Measurements from ENCODE around the gene NAA20.

The NAA20 gene

DNA sequence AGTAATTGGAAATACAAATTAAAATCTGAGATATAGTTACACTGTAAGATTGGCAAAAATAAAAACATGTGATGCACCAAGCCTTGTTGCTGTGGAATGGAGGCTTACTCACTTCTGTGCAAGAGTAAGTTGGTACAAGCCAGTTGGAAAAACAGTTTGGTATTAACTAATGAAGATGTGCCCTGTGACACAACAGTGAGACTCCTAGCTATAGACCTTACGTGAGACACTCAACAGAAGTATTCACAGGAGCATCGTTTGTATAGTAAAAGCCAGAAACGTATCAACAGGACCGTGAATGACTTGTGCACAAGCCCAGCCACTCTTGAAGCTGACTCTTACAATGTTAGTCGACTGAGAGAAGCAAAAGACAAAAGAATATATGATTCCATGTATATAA lies 14.6 kb downstream of the NAA20 start:
- no peak overlapping the region for H3K4me3 ChIP-seq (replicated peaks; ENCODE audit: insufficient read depth, low read length)
- DNase-seq (ENCODE audit: low read depth in 1 of 2, low spot score in 1 of 2), result no peak
- H3K27me3 ChIP-seq (ENCODE audit: insufficient read depth, poor library complexity, severe bottlenecking), result no peaks in the 10 kb centered on the region
- TF ChIP-seq REST (IDR thresholded peaks at IDR 0.05; ENCODE audit: insufficient replicate concordance, low read depth) (no peak), POLR2AphosphoS5 (IDR thresholded peaks at IDR 0.05; ENCODE audit: low read depth) (no peak), GABPA (IDR thresholded peaks at IDR 0.05; ENCODE audit: low read depth) (no peak), SPI1 (IDR thresholded peaks at IDR 0.05; ENCODE audit: borderline replicate concordance, low read depth) (no peak)
- TF ChIP-seq, protein P1, sequence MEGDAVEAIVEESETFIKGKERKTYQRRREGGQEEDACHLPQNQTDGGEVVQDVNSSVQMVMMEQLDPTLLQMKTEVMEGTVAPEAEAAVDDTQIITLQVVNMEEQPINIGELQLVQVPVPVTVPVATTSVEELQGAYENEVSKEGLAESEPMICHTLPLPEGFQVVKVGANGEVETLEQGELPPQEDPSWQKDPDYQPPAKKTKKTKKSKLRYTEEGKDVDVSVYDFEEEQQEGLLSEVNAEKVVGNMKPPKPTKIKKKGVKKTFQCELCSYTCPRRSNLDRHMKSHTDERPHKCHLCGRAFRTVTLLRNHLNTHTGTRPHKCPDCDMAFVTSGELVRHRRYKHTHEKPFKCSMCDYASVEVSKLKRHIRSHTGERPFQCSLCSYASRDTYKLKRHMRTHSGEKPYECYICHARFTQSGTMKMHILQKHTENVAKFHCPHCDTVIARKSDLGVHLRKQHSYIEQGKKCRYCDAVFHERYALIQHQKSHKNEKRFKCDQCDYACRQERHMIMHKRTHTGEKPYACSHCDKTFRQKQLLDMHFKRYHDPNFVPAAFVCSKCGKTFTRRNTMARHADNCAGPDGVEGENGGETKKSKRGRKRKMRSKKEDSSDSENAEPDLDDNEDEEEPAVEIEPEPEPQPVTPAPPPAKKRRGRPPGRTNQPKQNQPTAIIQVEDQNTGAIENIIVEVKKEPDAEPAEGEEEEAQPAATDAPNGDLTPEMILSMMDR (IDR thresholded peaks at IDR 0.05; ENCODE audit: insufficient read depth, low read length), result no peak
- no peak overlapping the region for H3K27ac ChIP-seq (replicated peaks)

DNA sequence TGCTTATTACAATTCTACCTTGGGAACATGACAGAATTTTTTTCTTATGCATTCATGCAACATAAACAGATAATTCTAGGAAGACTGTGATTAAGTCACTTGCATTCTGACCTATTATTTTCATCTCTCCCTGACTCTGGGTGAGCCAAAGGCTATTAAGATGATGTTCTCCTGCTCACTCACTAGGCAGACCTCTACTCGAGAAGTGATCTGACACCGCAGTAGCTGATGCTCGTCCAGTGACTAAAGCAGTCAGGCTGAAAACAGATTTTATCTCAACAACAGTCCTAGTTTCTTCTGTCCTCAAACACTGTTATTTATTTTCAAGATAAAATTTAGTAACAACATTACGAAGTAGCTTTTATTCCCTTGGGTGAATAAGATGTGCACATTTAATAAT lies 17.3 kb downstream of the NAA20 start:
- no peak for DNase-seq (ENCODE audit: low read depth in 1 of 2, low spot score in 1 of 2)
- Histone ChIP-seq H3K4me3 (replicated peaks; ENCODE audit: insufficient read depth, low read length) (no peak overlapping the region), H3K27ac (replicated peaks) (no peak overlapping the region), H3K27me3 (ENCODE audit: insufficient read depth, poor library complexity, severe bottlenecking) (no peaks in the 10 kb centered on the region)
- TF ChIP-seq GABPA (IDR thresholded peaks at IDR 0.05; ENCODE audit: low read depth) (no peak), SPI1 (IDR thresholded peaks at IDR 0.05; ENCODE audit: borderline replicate concordance, low read depth) (no peak), POLR2AphosphoS5 (IDR thresholded peaks at IDR 0.05; ENCODE audit: low read depth) (no peak), REST (IDR thresholded peaks at IDR 0.05; ENCODE audit: insufficient replicate concordance, low read depth) (no peak)
- TF ChIP-seq, protein P1 (IDR thresholded peaks at IDR 0.05; ENCODE audit: insufficient read depth, low read length), result no peak

DNA sequence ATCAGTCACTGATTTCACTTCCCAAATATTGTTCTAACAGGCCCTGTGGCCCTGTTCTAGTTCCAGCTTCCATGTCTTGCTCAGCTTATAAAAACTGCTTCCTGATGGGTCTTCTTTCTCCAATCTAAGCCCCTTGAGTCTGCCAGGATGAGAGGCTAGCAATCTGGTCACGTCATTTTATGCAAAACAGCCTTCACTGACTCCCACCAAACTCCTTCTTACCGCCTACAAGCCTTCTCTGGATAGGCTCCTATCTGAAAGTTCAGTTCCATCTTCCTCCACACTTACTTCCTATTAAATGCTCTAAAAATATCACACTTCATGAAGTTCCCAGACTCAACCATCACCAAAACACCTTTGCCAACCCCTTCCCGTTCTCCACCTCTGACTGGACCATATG lies 19.6 kb downstream of the NAA20 start:
- no peak for TF ChIP-seq POLR2AphosphoS5 (IDR thresholded peaks at IDR 0.05; ENCODE audit: low read depth)
- no peak for TF ChIP-seq GABPA (IDR thresholded peaks at IDR 0.05; ENCODE audit: low read depth)
- TF ChIP-seq REST (IDR thresholded peaks at IDR 0.05; ENCODE audit: insufficient replicate concordance, low read depth), result no peak
- TF ChIP-seq, protein P1 (IDR thresholded peaks at IDR 0.05; ENCODE audit: insufficient read depth, low read length), result no peak
- TF ChIP-seq SPI1 (IDR thresholded peaks at IDR 0.05; ENCODE audit: borderline replicate concordance, low read depth), result no peak
- H3K27me3 ChIP-seq (ENCODE audit: insufficient read depth, poor library complexity, severe bottlenecking), result no peaks in the 10 kb centered on the region
- no peak overlapping the region for H3K27ac ChIP-seq (replicated peaks)
- no peak for DNase-seq (ENCODE audit: low read depth in 1 of 2, low spot score in 1 of 2)
- no peak overlapping the region for H3K4me3 ChIP-seq (replicated peaks; ENCODE audit: insufficient read depth, low read length)
